Measurements from ENCODE around the gene STYX. TPM values are rescaled to one million over a fixed set of nuclear protein-coding genes. Genes with fewer than 3 reads are reported as not detected.

The STYX gene
- total and polyA plus RNA-seq, 2 of the 8 experiments (the other 6 are each of a cell fraction or from before 2014, with no cell fraction given), result 8.3 to 29.0 TPM

GRCh38 chr14:52808101-52808500, 78.1 kb downstream of the STYX start (continued):
- TF ChIP-seq SAP30 (IDR thresholded peaks at IDR 0.05; ENCODE audit: insufficient read depth, insufficient replicate concordance, low read length) (no peak), KDM1A (IDR thresholded peaks at IDR 0.05; ENCODE audit: borderline replicate concordance, low read length) (no peak), POLR2AphosphoS5 (IDR thresholded peaks at IDR 0.05; ENCODE audit: low read depth, low read length) (no peak), NRF1 (IDR thresholded peaks at IDR 0.05; ENCODE audit: low read depth, low read length) (no peak), TAF7 (optimal IDR thresholded peaks at IDR 0.05; ENCODE audit: borderline replicate concordance, low read depth, low read length) (no peak), SIN3A (conservative IDR thresholded peaks at IDR 0.05 in 1 of 2, IDR thresholded peaks at IDR 0.05 in 1 of 2; ENCODE audit: low read depth in 1 of 2, low read length in 2 of 2) (no peak)

Data from H1 (cell line).